Panc1 (cell line): ENCODE data around the gene USP30. TPM values are rescaled to one million over a fixed set of nuclear protein-coding genes. Genes with fewer than 3 reads are reported as not detected.
A peak's percentile ranks its signal among the peaks of the same experiment; 100 is the strongest.

ENCODE experiments used
- ATAC-seq: fragments of 200-7000 bp; cut with Tn5 transposase; 2 replicates; pipeline ENCODE4 v1.9.1; 2020; ENCODE audit warnings: mild to moderate bottlenecking, moderate library complexity
- BruUV-seq: library from RNA; stranded (reverse); fragments of 400-500 nt; replicated peaks from 2 replicates; lab custom pipeline; 2021; lab: Mats Ljungman, UMichigan
- CTCF ChIA-PET: fragments of 300-600 bp; sonication (Branson Sonifier 250); formaldehyde crosslinking; loops from one replicate; lab custom pipeline; 2022; ENCODE audit warnings: antibody characterized with exemption; lab: Charles Lee
- POLR2A ChIA-PET: fragments of 300-600 bp; sonication (Branson Sonifier 250); formaldehyde crosslinking; loops from one replicate; lab custom pipeline; 2022; ENCODE audit warnings: antibody characterized with exemption; lab: Charles Lee
- DNase-seq: peaks from one replicate; pipeline ENCODE4 v3.0.0-alpha.2; 2010; ENCODE audit warnings: low read depth, low spot score
- H3K27ac ChIP-seq: 2 replicates; pipeline ENCODE4 v1.5.1; 2011; ENCODE audit warnings: mild to moderate bottlenecking, low read length, inconsistent platforms
- H3K27me3 ChIP-seq: fragments of 200-500 bp; sonication (Bioruptor generic); 2 replicates; pipeline ENCODE4 v1.6.0; 2014; ENCODE audit warnings: low read length, inconsistent platforms; ENCODE audit not compliant: control insufficient read depth, insufficient read depth
- H3K36me3 ChIP-seq: fragments of 200-500 bp; sonication (Bioruptor generic); 2 replicates; pipeline ENCODE4 v1.5.1; 2014; ENCODE audit warnings: inconsistent platforms, mild to moderate bottlenecking, low read length, moderate library complexity; ENCODE audit not compliant: control insufficient read depth, insufficient read depth
- H3K4me1 ChIP-seq: 2 replicates; pipeline ENCODE4 v1.5.1; 2011; ENCODE audit warnings: inconsistent platforms, mild to moderate bottlenecking, low read length, moderate library complexity; ENCODE audit not compliant: control insufficient read depth, insufficient read depth
- H3K4me3 ChIP-seq, 2 experiments: 2 replicates each; pipeline ENCODE4 v1.5.1; 2011 to 2012; ENCODE audit warnings: low read depth in 2 of 2, low read length in 2 of 2, mild to moderate bottlenecking in 2 of 2, inconsistent platforms in 1 of 2, moderate library complexity in 1 of 2
- H3K9me3 ChIP-seq: fragments of 200-500 bp; sonication (Bioruptor generic); 2 replicates; pipeline ENCODE4 v1.5.1; 2014; ENCODE audit warnings: low read depth, mild to moderate bottlenecking, inconsistent platforms, low read length, moderate library complexity; ENCODE audit not compliant: control insufficient read depth, insufficient read depth
- CTCF ChIP-seq: fragments of 450-650 bp; IDR thresholded peaks from 2 replicates; pipeline ENCODE4 v1.5.1; 2017; ENCODE audit warnings: mild to moderate bottlenecking
- POLR2AphosphoS5 ChIP-seq: IDR thresholded peaks from 2 replicates; pipeline ENCODE4 v1.6.1; 2012; ENCODE audit warnings: mild to moderate bottlenecking, low read depth, low read length, moderate library complexity
- REST ChIP-seq, 2 experiments: IDR thresholded peaks; 2 replicates each; pipeline ENCODE4 v1.6.1; 2011 to 2012; ENCODE audit warnings: low read depth in 2 of 2, control low read depth in 1 of 2, low read length in 1 of 2, mild to moderate bottlenecking in 1 of 2, moderate library complexity in 1 of 2; ENCODE audit not compliant: insufficient read depth in 1 of 2
- SIN3A ChIP-seq: IDR thresholded peaks from 2 replicates; pipeline ENCODE4 v1.6.1; 2012; ENCODE audit warnings: low read depth, mild to moderate bottlenecking, low read length, moderate library complexity, borderline replicate concordance; ENCODE audit not compliant: insufficient read depth
- TCF7L2 ChIP-seq: IDR thresholded peaks from 2 replicates; pipeline ENCODE4 v1.6.1; 2011; ENCODE audit warnings: mild to moderate bottlenecking, low read depth, low read length, inconsistent platforms
- in situ Hi-C: cut with HindIII; loops from 2 replicates; pipeline ENCODE4 v1.10.0; 2016; ENCODE audit warnings: low sequenced_read_pairs, low pct_unique_long_range_greater_than_20kb
- intact Hi-C: fragments of 100-400 bp; cut with micrococcal nuclease; formaldehyde crosslinking; loops from one replicate; pipeline ENCODE4 v1.10.0; 2022; ENCODE audit not compliant: unreplicated experiment
- total RNA-seq: library from RNA; stranded (reverse); gene quantifications from one replicate; pipeline ENCODE4 v1.2.1, GENCODE V29; 2021; ENCODE audit not compliant: unreplicated experiment

The USP30 gene
- total RNA-seq, 1 experiment from 2014 or later, result 5.7 TPM

- DNase-seq, result peak; percentile 64
- H3K27me3 ChIP-seq, result no peaks in the 10 kb centered on the region
- ChIA-PET POLR2A (no interaction called here), CTCF (interaction anchor here (0.6 to 1.4 kb wide), 2 partner anchors 14 to 380 kb away, joined by 3 to 6 read pairs; no protein-coding TSS in a partner anchor)
- ATAC-seq, result peak; percentile 96
- intact Hi-C loops (loop anchor here (10.0 kb wide), 2 partner anchors 143 to 243 kb away; partner anchors contain the start of gene SSH1), in situ Hi-C loops (no loop called here)
- H3K27ac ChIP-seq, result peak within 1 kb of the TSS; percentile 86
- no peaks in the 10 kb centered on the region for H3K9me3 ChIP-seq
- TF ChIP-seq CTCF (no peak), POLR2AphosphoS5 (peak; percentile 59; the same call in 1 of the 2 replicates), SIN3A (peak; percentile 96)
- no TSS peak for BruUV-seq
- peak within 1 kb of the TSS; percentile 78 to 84 for H3K4me3 ChIP-seq
- H3K36me3 ChIP-seq, result peaks cover 5% of the 10 kb centered on the region; the same call in 1 of the 2 replicates
- H3K4me1 ChIP-seq, result peaks cover 10% of the 10 kb centered on the region
Measured at GRCh38 chr12:109097435-109098182, 45.2 kb downstream of the USP30 start, which contains the start of gene UNG. UNG (plus strand) TSS chr12:109097597; CDS start chr12:109097680, 83 bp downstream.

GRCh38 chr12:109098183-109098604 is 45.8 kb downstream of the USP30 start:
- H3K4me1 ChIP-seq, result peaks cover 7% of the 10 kb centered on the region
- TF ChIP-seq CTCF, result no peak
- no peak for TF ChIP-seq TCF7L2
- TF ChIP-seq POLR2AphosphoS5, result no peak
- TF ChIP-seq SIN3A, result peak; percentile 67; the same call in 1 of the 2 replicates
- ATAC-seq, result peak; percentile 39
- no peaks in the 10 kb centered on the region for H3K9me3 ChIP-seq
- DNase-seq, result no peak
- intact Hi-C loops (loop anchor here (10.0 kb wide), 2 partner anchors 143 to 243 kb away; partner anchors contain the start of gene SSH1), in situ Hi-C loops (no loop called here)
- ChIA-PET CTCF (interaction anchor here (1.4 kb wide), 1 partner anchor 13 kb away, joined by 3 read pairs; no protein-coding TSS in a partner anchor), POLR2A (no interaction called here)
- H3K27me3 ChIP-seq, result no peaks in the 10 kb centered on the region
- H3K4me3 ChIP-seq, result peak overlapping the region; percentile 78 to 84
- peak overlapping the region; percentile 86 for H3K27ac ChIP-seq
- no TSS peak for BruUV-seq
- peaks cover 5% of the 10 kb centered on the region for H3K36me3 ChIP-seq

- BruUV-seq, result no TSS peak
- ChIA-PET POLR2A (interaction anchor here (0.7 kb wide), 1 partner anchor 10 kb away, joined by 4 read pairs; no protein-coding TSS in a partner anchor), CTCF (interaction anchor here (1.4 kb wide), 1 partner anchor 13 kb away, joined by 3 read pairs; no protein-coding TSS in a partner anchor)
- in situ Hi-C loops (no loop called here), intact Hi-C loops (loop anchor here (10.0 kb wide), 2 partner anchors 144 to 244 kb away; partner anchors contain the start of gene SSH1)
- no peaks in the 10 kb centered on the region for H3K27me3 ChIP-seq
- H3K36me3 ChIP-seq, result peaks cover 10% of the 10 kb centered on the region
- ATAC-seq (no peak), DNase-seq (no peak)
- TF ChIP-seq POLR2AphosphoS5 (no peak), REST (IDR thresholded peaks at IDR 0.05; ENCODE audit: insufficient read depth in 1 of 2, low read depth in 2 of 2, low read length in 1 of 2) (no peak), TCF7L2 (no peak), SIN3A (no peak), CTCF (no peak)
- no peaks in the 10 kb centered on the region for H3K9me3 ChIP-seq
- peak overlapping the region; percentile 78 to 84 for H3K4me3 ChIP-seq
- H3K4me1 ChIP-seq, result peaks cover 7% of the 10 kb centered on the region
- peak overlapping the region; percentile 86 for H3K27ac ChIP-seq
Measured at GRCh38 chr12:109098651-109099050, 46.3 kb downstream of the USP30 start.
